Measurements from ENCODE around the gene TBC1D9. TPM values are rescaled to one million over a fixed set of nuclear protein-coding genes. Genes with fewer than 3 reads are reported as not detected.
A peak's percentile ranks its signal among the peaks of the same experiment; 100 is the strongest.

TBC1D9 gene
- total RNA-seq, 1 donor from 2014 or later = 20.3 TPM

DNA sequence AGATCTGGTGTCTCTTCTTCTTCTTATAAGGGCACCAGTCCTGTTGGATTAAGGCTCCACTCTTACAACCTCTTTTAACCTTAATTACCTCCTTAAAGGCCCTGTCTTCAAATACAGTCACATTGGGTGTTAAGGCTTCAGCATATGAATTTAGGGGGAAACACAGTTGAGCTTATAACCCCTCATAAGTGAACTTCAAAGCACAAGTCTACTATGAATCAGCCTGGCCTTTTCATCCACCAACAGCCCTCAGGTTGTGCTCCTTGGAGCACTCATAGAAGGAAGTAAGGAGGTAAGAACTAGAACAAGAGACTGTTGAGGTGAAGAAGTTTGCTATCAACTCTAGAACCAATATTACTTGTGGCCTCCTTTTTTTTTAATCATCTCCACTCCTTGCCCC, 18.8 kb upstream of the TBC1D9 start:
- H3K4me3 ChIP-seq (ENCODE audit: low read depth, low read length) = no peak overlapping the region
- DNase-seq (ENCODE audit: low read depth) = no peak
- TF ChIP-seq, protein P1, sequence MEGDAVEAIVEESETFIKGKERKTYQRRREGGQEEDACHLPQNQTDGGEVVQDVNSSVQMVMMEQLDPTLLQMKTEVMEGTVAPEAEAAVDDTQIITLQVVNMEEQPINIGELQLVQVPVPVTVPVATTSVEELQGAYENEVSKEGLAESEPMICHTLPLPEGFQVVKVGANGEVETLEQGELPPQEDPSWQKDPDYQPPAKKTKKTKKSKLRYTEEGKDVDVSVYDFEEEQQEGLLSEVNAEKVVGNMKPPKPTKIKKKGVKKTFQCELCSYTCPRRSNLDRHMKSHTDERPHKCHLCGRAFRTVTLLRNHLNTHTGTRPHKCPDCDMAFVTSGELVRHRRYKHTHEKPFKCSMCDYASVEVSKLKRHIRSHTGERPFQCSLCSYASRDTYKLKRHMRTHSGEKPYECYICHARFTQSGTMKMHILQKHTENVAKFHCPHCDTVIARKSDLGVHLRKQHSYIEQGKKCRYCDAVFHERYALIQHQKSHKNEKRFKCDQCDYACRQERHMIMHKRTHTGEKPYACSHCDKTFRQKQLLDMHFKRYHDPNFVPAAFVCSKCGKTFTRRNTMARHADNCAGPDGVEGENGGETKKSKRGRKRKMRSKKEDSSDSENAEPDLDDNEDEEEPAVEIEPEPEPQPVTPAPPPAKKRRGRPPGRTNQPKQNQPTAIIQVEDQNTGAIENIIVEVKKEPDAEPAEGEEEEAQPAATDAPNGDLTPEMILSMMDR (conservative IDR thresholded peaks at IDR 0.05; ENCODE audit: low read depth, low read length) = no peak

DNA sequence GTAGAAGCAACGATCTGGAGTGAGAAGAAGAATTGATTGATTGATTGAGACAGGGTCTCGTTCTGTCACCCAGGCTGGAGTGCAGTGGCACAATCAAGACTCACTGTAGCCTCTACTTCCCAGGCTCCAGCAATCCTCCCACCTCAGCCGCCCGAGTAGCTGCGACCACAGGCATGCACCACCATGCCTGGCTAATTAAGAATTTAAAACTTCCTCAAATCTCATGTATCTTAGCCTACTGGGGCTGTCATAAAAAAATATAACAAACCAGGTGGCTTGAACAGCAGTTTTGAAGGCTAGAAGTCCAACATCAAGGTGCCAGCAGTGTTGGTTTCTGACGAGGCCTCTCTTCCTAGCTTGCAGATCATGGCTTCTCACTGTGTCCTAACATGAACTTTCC, 18.3 kb upstream of the TBC1D9 start:
- no peak for DNase-seq (ENCODE audit: low read depth)
- TF ChIP-seq, protein P1 (conservative IDR thresholded peaks at IDR 0.05; ENCODE audit: low read depth, low read length) = no peak
- no peak overlapping the region for H3K4me3 ChIP-seq (ENCODE audit: low read depth, low read length)

DNA sequence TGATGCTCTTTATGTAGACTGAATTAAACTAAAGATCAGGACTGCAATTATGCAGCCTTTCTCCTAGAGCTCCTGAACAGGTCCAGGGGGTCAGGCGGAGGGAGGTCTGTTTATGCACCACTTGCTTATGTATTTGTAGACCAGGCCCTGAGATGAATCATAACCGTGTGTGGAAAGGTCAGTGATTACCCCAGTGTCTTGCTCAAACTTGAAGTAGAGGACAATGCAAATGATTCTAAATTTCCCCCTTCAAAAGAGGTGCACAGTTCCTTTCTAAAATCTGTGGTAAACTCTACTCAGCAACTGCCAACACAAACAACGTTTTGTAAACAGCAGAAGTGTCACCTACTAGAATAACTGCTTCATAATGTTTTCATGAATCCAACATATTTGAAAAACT, 13.0 kb upstream of the TBC1D9 start:
- TF ChIP-seq, protein P1 (conservative IDR thresholded peaks at IDR 0.05; ENCODE audit: low read depth, low read length) = no peak
- H3K4me3 ChIP-seq (ENCODE audit: low read depth, low read length) = no peak overlapping the region
- DNase-seq (ENCODE audit: low read depth) = no peak

DNA sequence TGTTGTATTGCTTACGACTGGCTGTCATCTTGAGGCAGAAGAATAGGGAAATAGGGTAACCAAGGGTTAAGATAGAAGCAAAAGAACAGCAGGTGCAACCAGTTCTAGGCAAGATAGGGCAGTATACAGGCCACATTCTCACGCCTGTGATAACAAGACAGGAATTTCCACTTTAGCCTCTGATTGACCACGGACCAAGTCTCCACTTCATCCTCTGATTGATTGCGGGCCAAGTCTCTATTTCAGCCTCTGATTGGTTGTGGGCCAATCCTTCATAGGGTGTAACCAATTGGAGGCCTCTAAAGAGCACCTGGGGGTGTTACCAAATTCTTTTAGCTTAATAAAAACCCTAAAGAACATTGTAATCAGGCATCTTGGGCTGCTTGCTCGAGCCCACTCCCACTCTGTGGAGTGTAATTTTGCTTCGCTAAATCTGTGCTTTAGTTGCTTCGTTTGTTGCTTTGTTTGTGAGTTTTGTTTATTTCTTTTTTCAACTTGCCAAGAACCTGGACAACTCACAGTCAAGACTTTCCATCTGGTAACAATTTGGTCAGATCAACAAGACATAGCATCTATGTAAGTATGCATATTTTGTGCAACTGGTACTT, 8.7 kb upstream of the TBC1D9 start:
- TF ChIP-seq, protein P1 (conservative IDR thresholded peaks at IDR 0.05; ENCODE audit: low read depth, low read length) = no peak
- H3K4me3 ChIP-seq (ENCODE audit: low read depth, low read length) = no peak overlapping the region
- no peak for DNase-seq (ENCODE audit: low read depth)

DNA sequence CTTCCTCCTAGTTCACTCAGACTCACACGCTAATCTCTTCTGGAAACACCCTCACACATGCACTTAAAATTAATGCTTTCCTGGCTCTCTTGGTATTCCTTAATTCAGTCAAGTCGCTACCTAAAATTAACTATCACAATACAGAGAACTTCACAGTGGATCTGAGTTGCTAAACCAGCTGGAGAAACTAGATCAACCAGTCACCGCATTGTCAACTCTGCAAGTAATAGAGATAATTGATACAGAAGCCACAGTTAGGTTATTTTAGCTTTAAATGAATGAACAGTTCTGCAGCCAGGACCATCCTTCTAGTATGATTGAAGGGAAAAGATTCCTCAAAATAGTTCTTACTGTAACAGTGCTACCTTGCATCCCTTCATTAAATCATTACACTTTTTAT, 6.0 kb upstream of the TBC1D9 start:
- TF ChIP-seq, protein P1 (conservative IDR thresholded peaks at IDR 0.05; ENCODE audit: low read depth, low read length) = no peak
- H3K4me3 ChIP-seq (ENCODE audit: low read depth, low read length) = no peak overlapping the region
- DNase-seq (ENCODE audit: low read depth) = no peak

DNA sequence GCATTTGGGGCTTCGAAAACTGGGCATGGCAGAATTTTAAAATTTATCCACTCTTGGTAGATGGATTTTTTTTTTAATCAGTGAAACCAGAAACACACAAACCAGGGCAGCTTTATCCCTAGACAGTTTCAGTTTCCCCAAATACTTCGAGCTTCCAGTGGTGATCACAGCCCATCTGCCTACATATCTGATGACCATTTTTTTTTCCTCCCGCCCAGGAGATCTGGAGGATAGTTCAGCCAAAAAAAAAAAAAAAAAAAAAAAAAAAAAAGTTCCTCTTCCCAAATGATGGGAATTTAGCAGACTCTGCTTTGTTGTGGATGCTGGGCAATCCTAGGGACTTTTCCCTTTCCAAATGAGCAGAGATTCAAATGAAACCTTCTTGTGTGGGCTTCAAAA, 1.0 kb upstream of the TBC1D9 start:
- TF ChIP-seq, protein P1 (conservative IDR thresholded peaks at IDR 0.05; ENCODE audit: low read depth, low read length) = no peak
- no peak for DNase-seq (ENCODE audit: low read depth)
- H3K4me3 ChIP-seq (ENCODE audit: low read depth, low read length) = peak overlapping the region; percentile 89

DNA sequence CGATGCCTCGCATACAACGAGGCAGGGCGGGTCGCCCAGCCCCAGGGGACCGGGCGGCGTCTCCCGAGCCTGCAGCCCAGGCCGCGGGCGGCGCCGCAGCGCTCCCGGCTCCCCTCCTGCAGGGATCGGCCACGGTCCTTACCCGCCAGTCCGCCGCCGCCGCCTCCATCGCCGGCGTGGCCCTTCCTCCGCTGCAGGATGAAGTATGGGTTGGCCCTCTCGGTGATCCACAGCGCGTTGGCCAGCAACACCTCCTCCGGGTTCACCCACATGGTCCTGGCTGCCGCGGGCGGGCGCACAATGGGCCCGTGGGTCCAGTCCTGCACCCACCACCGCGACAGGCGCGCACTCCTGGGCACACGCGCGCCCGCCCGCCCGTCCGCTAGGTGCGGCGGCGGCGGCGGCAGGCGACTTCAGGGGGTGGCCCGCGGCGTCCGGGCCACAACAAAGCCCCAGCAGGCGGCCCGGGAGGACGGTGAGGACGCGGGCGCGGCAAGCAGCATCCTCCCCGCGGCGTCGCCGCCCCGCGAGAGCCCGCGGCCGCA, 339 bp downstream of the TBC1D9 start:
- DNase-seq (ENCODE audit: low read depth) = no peak
- TF ChIP-seq, protein P1 (conservative IDR thresholded peaks at IDR 0.05; ENCODE audit: low read depth, low read length) = no peak
- peak overlapping the region; percentile 89 for H3K4me3 ChIP-seq (ENCODE audit: low read depth, low read length)

Measured in epithelial cell of proximal tubule (primary cell).